K562 (cell line): ENCODE results near the gene GLRA1. TPM values are rescaled to one million over a fixed set of nuclear protein-coding genes. Genes with fewer than 3 reads are reported as not detected.

Experiments
- ATAC-seq: fragments of 200-7000 bp; cut with Tn5 transposase; 3 replicates; pipeline ENCODE4 v1.9.1; 2020; ENCODE audit warnings: moderate library complexity
- BruUV-seq: library from RNA; stranded (reverse); fragments of 400-500 nt; replicated peaks from 2 replicates; lab custom pipeline; 2021; lab: Mats Ljungman, UMichigan
- CTCF ChIA-PET: fragments of 300-600 bp; formaldehyde crosslinking; extraction: SDS; loops from one replicate; lab custom pipeline; 2021; ENCODE audit warnings: low intra/inter-chr PET ratio; lab: Yijun Ruan, JAX
- POLR2A ChIA-PET: fragments of 300-600, 350-650 bp; sonication (Branson Sonifier 250); formaldehyde crosslinking; extraction: SDS; loops from one replicate; lab custom pipeline; 2021; ENCODE audit warnings: antibody characterized with exemption, inconsistent platforms; lab: Yijun Ruan, JAX
- DNase-seq, 4 experiments: peaks; one replicate each; pipeline versions ENCODE4 v3.0.0 to v3.0.0-alpha.2; 2011 to 2018; ENCODE audit warnings: low spot score in 3 of 4, mixed read lengths in 3 of 4; ENCODE audit errors: extremely low read depth in 1 of 4
- FAIRE-seq: peaks from 2 replicates; lab custom pipeline; 2011; peaks lifted over from hg19 to GRCh38; lab: Jason Lieb, UNC
- H2AFZ ChIP-seq: 2 replicates; pipeline ENCODE4 v1.6.0; 2011; ENCODE audit warnings: low read depth, low read length, control low read depth, inconsistent platforms
- H3K27ac ChIP-seq: fragments of 200-600 bp; 3 replicates; pipeline ENCODE4 v1.8.0; 2011; ENCODE audit warnings: low read depth, mild to moderate bottlenecking, control low read depth, inconsistent platforms, low read length, moderate library complexity, mixed read lengths; ENCODE audit errors: extremely low read depth
- H3K27me3 ChIP-seq, 2 experiments: fragments of 300-600 bp in 1 of 2; 2 replicates in 1 of 2; 3 replicates in 1 of 2; pipeline versions ENCODE4 v1.6.0 to v1.8.0; 2011; ENCODE audit warnings: inconsistent platforms in 2 of 2, low read length in 2 of 2, mild to moderate bottlenecking in 1 of 2, mixed read lengths in 1 of 2, moderate library complexity in 1 of 2; ENCODE audit not compliant: control insufficient read depth in 2 of 2, insufficient read depth in 2 of 2
- H3K36me3 ChIP-seq: fragments of 300-600 bp; 3 replicates; pipeline ENCODE4 v1.8.0; 2011; ENCODE audit warnings: mild to moderate bottlenecking, low read length, inconsistent platforms; ENCODE audit not compliant: control insufficient read depth, insufficient read depth
- H3K4me1 ChIP-seq, 2 experiments: fragments of 200-600 bp in 1 of 2; replicated peaks in 1 of 2; 2 replicates in 1 of 2; 3 replicates in 1 of 2; pipeline versions ENCODE4 v1.5.1 to v1.8.0; 2011; ENCODE audit warnings: inconsistent platforms in 2 of 2, low read length in 2 of 2, mild to moderate bottlenecking in 1 of 2, mixed read lengths in 1 of 2, moderate library complexity in 1 of 2; ENCODE audit not compliant: control insufficient read depth in 2 of 2, insufficient read depth in 2 of 2
- H3K4me2 ChIP-seq: 2 replicates; pipeline ENCODE4 v1.6.1; 2011; ENCODE audit warnings: low read length, control low read depth, inconsistent platforms, mixed read lengths; ENCODE audit not compliant: insufficient read depth
- H3K4me3 ChIP-seq: fragments of 200-600 bp; sonication (generic), shearing (Covaris generic); 2 replicates; pipeline ENCODE4 v1.5.1; 2016; ENCODE audit warnings: control low read depth, inconsistent platforms
- H3K79me2 ChIP-seq: fragments of 200-600 bp; 3 replicates; pipeline ENCODE4 v1.8.0; 2011; ENCODE audit warnings: low read length, inconsistent platforms; ENCODE audit not compliant: control insufficient read depth, insufficient read depth
- H3K9ac ChIP-seq, 2 experiments: 2 replicates each; pipeline versions ENCODE4 v1.6.0 to v1.6.1; 2011; ENCODE audit warnings: low read depth in 2 of 2, low read length in 2 of 2, control low read depth in 1 of 2, inconsistent platforms in 1 of 2, mild to moderate bottlenecking in 1 of 2, mixed read lengths in 1 of 2; ENCODE audit not compliant: insufficient read depth in 1 of 2
- H3K9me1 ChIP-seq: one replicate; pipeline ENCODE4 v1.6.0; 2011; ENCODE audit warnings: inconsistent platforms, mild to moderate bottlenecking, low read length, moderate library complexity; ENCODE audit not compliant: control insufficient read depth, insufficient read depth
- H3K9me3 ChIP-seq: replicated peaks from 2 replicates; pipeline ENCODE4 v1.5.1; 2011; ENCODE audit warnings: low read depth, low read length, inconsistent platforms; ENCODE audit not compliant: control insufficient read depth, insufficient read depth
- H4K20me1 ChIP-seq: replicated peaks from 2 replicates; pipeline ENCODE4 v1.6.1; 2011; ENCODE audit warnings: low read length, inconsistent platforms, mixed read lengths; ENCODE audit not compliant: control insufficient read depth, insufficient read depth
- HDAC3 ChIP-seq: fragments of 450-650 bp; IDR thresholded peaks from 2 replicates; pipeline ENCODE4 v1.6.1; 2018; ENCODE audit warnings: borderline replicate concordance, mild to moderate bottlenecking, moderate library complexity; ENCODE audit not compliant: partially characterized antibody
- NFRKB ChIP-seq: fragments of 450-650 bp; IDR thresholded peaks from 2 replicates; pipeline ENCODE4 v1.6.1; 2016; ENCODE audit warnings: low read depth
- NFYB ChIP-seq: IDR thresholded peaks from 2 replicates; pipeline ENCODE4 v1.6.1; 2011; ENCODE audit warnings: mild to moderate bottlenecking, moderate library complexity; ENCODE audit not compliant: insufficient read length; ENCODE audit errors: extremely low read depth
- POLR2H ChIP-seq: IDR thresholded peaks from 2 replicates; pipeline ENCODE4 v1.6.1; 2016; ENCODE audit warnings: missing genetic modification characterization, low read depth, mild to moderate bottlenecking, control low read depth, missing compliant biosample characterization, moderate library complexity
- ZNF282 ChIP-seq: sonication (generic); formaldehyde crosslinking; IDR thresholded peaks from 2 replicates; pipeline ENCODE4 v1.8.1; 2023; ENCODE audit warnings: missing genetic modification reagents
- WGBS: fragments of 100-300 bp; shearing (Covaris generic); methylation state at CpG from one replicate; pipeline ENCODE4 v1.1.6; 2016; ENCODE audit warnings: low coverage, mixed read lengths; ENCODE audit not compliant: insufficient coverage; ENCODE audit errors: missing lambda C conversion rate; 5-methylcytosine and 5-hydroxymethylcytosine counted together
- in situ Hi-C: fragments of 300-500 bp; cut with MboI; formaldehyde crosslinking; loops from 4 replicates; pipeline ENCODE4 v1.15.0; 2018; ENCODE audit warnings: inconsistent platforms, mixed read lengths
- intact Hi-C: fragments of 100-400 bp; cut with micrococcal nuclease; formaldehyde crosslinking; loops from 2 replicates; pipeline ENCODE4 v1.14.2; 2022
- polyA plus RNA-seq, 8 experiments: library from polyadenylated mRNA; depleted of rRNA in 4 of 8; stranded (reverse) in 5 of 8; unstranded in 3 of 8; fragments of >200 nt; fragmentation: Nextera tagmentation in 2 of 8; fragmentation: Illumina TruSeq in 1 of 8; extraction: Ambion mirVana in 2 of 8; extraction: Trizol in 1 of 8; gene quantifications; 2 replicates each; pipeline versions ENCODE4 v1.2.1 to v1.2.3, GENCODE V29; 2011 to 2014; ENCODE audit warnings: inconsistent platforms in 1 of 8, missing spikeins in 1 of 8
- total RNA-seq, 7 experiments: library from RNA; depleted of rRNA in 6 of 7; stranded (reverse); fragments of >200 nt in 6 of 7; fragmentation: Illumina TruSeq in 2 of 7; extraction: Trizol in 2 of 7; gene quantifications; 2 replicates each; pipeline versions ENCODE4 v1.2.1 to v1.2.3, GENCODE V29; 2011 to 2021; ENCODE audit warnings: low replicate concordance in 1 of 7

Gene GLRA1
- total and polyA plus RNA-seq, 9 of the 15 experiments (the other 6 are each of a cell fraction or from before 2014, with no cell fraction given) = not detected

DNA sequence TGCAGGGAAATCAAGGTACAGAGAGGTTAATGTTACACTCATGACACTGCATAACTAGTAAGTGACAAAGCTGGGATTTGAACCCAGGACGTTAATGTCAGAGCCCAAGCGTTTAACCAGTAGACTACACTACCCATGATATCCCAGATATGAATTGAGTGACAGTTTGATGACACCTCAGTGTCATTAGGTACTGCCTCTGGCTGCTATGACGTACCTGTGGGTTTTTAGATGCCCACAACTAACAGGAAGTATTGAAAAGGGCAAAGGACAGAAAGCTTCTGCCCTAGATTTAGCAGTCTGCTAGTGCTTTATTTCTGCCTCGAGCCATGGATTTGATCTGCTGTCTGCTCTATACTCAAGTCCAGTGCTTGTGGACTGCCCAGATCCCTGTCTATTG is 56.2 kb downstream of the GLRA1 start:
- H3K4me3 ChIP-seq = no peak overlapping the region
- no peaks in the 10 kb centered on the region for H3K9me1 ChIP-seq
- TF ChIP-seq POLR2H (tag) (no peak), ZNF282 (CRISPR knock-in tag) (no peak)
- no peak for ATAC-seq
- H4K20me1 ChIP-seq = no peaks in the 10 kb centered on the region
- no peak overlapping the region for H3K9ac ChIP-seq
- no peaks in the 10 kb centered on the region for H3K4me1 ChIP-seq
- no peak for FAIRE-seq
- H3K36me3 ChIP-seq = no peaks in the 10 kb centered on the region
- no peaks in the 10 kb centered on the region; a peak in 1 of 5 replicates for H3K27me3 ChIP-seq
- no peaks in the 10 kb centered on the region for H3K79me2 ChIP-seq
- intact Hi-C loops (no loop called here), in situ Hi-C loops (no loop called here)
- H3K27ac ChIP-seq = no peak overlapping the region
- WGBS = 0% methylated on average over 4 of the region's 4 CpGs
- no TSS peak for BruUV-seq
- ChIA-PET POLR2A (interaction anchor here (0.9 kb wide), 1 partner anchor 16 kb away, joined by 3 read pairs; no protein-coding TSS in a partner anchor), CTCF (no interaction called here)
- no peak overlapping the region for H2AFZ ChIP-seq
- H3K4me2 ChIP-seq = no peak overlapping the region
- no peaks in the 10 kb centered on the region for H3K9me3 ChIP-seq
- no peak for DNase-seq

DNA sequence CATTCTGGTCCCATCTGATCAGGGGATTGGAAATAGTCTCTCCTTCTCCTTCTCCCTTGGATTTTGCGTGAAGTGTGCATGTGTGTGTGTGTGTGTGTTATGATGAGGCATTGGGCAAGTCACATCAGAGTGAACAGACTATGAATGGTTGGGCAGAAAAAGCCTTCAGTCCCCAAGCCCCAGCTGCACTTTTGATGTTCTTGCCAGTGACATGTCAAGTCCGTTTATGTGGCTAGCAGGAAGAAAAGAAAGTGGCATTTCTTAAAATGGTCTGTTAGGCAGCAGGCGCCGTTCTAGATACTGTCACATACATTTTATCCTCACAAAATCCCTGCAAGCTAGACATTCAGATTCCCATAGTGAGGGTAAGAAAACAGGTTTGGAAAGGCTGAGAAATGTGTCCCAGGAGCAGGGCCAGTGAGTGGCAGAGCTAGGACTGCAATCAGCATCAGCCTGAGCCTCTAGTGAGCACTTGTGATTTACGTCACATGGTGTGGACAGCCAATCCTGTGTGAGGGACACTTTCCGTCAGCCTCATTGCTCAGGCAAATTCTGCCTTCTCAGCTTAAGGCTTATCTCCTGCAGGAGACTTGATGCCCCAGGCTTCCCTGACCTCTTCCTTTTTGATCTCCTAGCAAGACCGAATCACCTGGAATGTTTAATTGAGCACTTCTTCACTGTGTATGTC is 60.4 kb downstream of the GLRA1 start:
- Histone ChIP-seq H4K20me1 (no peaks in the 10 kb centered on the region; the same call in 1 of the 2 replicates), H3K4me1 (no peaks in the 10 kb centered on the region), H2AFZ (no peak overlapping the region), H3K4me3 (no peak overlapping the region), H3K9ac (no peak overlapping the region), H3K79me2 (no peaks in the 10 kb centered on the region), H3K9me3 (no peaks in the 10 kb centered on the region), H3K27me3 (no peaks in the 10 kb centered on the region; a peak in 1 of 5 replicates), H3K36me3 (no peaks in the 10 kb centered on the region), H3K4me2 (no peak overlapping the region), H3K9me1 (no peaks in the 10 kb centered on the region), H3K27ac (no peak overlapping the region)
- in situ Hi-C loops (no loop called here), intact Hi-C loops (no loop called here)
- BruUV-seq = no TSS peak
- FAIRE-seq (no peak), DNase-seq (no peak), ATAC-seq (peak; percentile 68)
- 0% methylated on average over 7 of the region's 7 CpGs for WGBS
- ChIA-PET POLR2A (interaction anchor here (0.7 kb wide), 1 partner anchor 23 kb away, joined by 3 read pairs; no protein-coding TSS in a partner anchor), CTCF (no interaction called here)
- no peak for TF ChIP-seq HDAC3
- TF ChIP-seq NFYB = peak; percentile 19
- TF ChIP-seq NFRKB = no peak
